Measurements from ENCODE around the gene RELL2.

Gene RELL2

GRCh38 chr5:141639357-141640050 lies 2.7 kb downstream of the RELL2 start:
- H3K36me3 ChIP-seq (ENCODE audit: insufficient read depth, low read length) = peaks cover 10% of the 10 kb centered on the region
- H3K4me3 ChIP-seq (ENCODE audit: low read depth in 1 of 2, low read length in 2 of 2) = no peak overlapping the region
- no peak overlapping the region for H3K27ac ChIP-seq (ENCODE audit: low read depth, low read length)
- no peak overlapping the region for H3K9ac ChIP-seq (ENCODE audit: low read length)
- H3K27me3 ChIP-seq (ENCODE audit: control insufficient read depth in 1 of 2, insufficient read depth in 2 of 2, low read length in 2 of 2) = peaks cover 3 to 14% of the 10 kb centered on the region in 2 donors
- peaks cover 21% of the 10 kb centered on the region for H3K4me1 ChIP-seq (ENCODE audit: insufficient read depth, low read length)
- no peaks in the 10 kb centered on the region for H3K9me3 ChIP-seq (ENCODE audit: low read length)

DNA sequence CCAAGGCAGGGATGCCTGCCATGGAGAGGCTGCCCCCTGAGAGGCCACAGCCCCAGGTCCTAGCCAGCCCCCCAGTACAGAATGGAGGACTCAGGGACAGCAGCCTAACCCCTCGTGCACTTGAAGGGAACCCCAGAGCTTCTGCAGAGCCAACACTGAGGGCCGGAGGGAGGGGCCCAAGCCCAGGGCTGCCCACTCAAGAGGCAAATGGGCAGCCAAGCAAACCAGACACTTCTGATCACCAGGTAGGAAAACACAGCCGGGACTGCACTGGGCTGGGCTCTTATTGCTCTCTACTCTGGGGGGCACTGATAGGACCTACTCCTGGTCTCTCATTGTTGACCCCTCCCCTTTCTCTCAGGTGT lies 3.2 kb downstream of the RELL2 start:
- H3K36me3 ChIP-seq (ENCODE audit: insufficient read depth, low read length) = peaks cover 10% of the 10 kb centered on the region
- no peaks in the 10 kb centered on the region for H3K9me3 ChIP-seq (ENCODE audit: low read length)
- no peak overlapping the region for H3K4me3 ChIP-seq (ENCODE audit: low read depth in 1 of 2, low read length in 2 of 2)
- H3K9ac ChIP-seq (ENCODE audit: low read length) = no peak overlapping the region
- H3K4me1 ChIP-seq (ENCODE audit: insufficient read depth, low read length) = peaks cover 17% of the 10 kb centered on the region
- H3K27me3 ChIP-seq (ENCODE audit: control insufficient read depth in 1 of 2, insufficient read depth in 2 of 2, low read length in 2 of 2) = peaks cover 3 to 14% of the 10 kb centered on the region in 2 donors
- H3K27ac ChIP-seq (ENCODE audit: low read depth, low read length) = no peak overlapping the region

GRCh38 chr5:141640698-141641097 lies 3.9 kb downstream of the RELL2 start:
- peaks cover 10% of the 10 kb centered on the region for H3K36me3 ChIP-seq (ENCODE audit: insufficient read depth, low read length)
- H3K9ac ChIP-seq (ENCODE audit: low read length) = no peak overlapping the region
- H3K4me1 ChIP-seq (ENCODE audit: insufficient read depth, low read length) = peaks cover 10% of the 10 kb centered on the region

GRCh38 chr5:141641634-141642267 lies 5.0 kb downstream of the RELL2 start:
- H3K27me3 ChIP-seq (ENCODE audit: control insufficient read depth in 1 of 2, insufficient read depth in 2 of 2, low read length in 2 of 2) = peaks cover 3 to 14% of the 10 kb centered on the region in 2 donors
- no peaks in the 10 kb centered on the region for H3K9me3 ChIP-seq (ENCODE audit: low read length)
- H3K27ac ChIP-seq (ENCODE audit: low read depth, low read length) = no peak overlapping the region
- no peak overlapping the region for H3K4me3 ChIP-seq (ENCODE audit: low read depth in 1 of 2, low read length in 2 of 2)
- peaks cover 18% of the 10 kb centered on the region for H3K36me3 ChIP-seq (ENCODE audit: insufficient read depth, low read length)
- H3K9ac ChIP-seq (ENCODE audit: low read length) = no peak overlapping the region
- H3K4me1 ChIP-seq (ENCODE audit: insufficient read depth, low read length) = peaks cover 6% of the 10 kb centered on the region

More at GRCh38 chr5:141640698-141641097, 3.9 kb downstream of the RELL2 start:
- H3K27ac ChIP-seq (ENCODE audit: low read depth, low read length) = no peak overlapping the region
- peaks cover 3 to 14% of the 10 kb centered on the region in 2 donors for H3K27me3 ChIP-seq (ENCODE audit: control insufficient read depth in 1 of 2, insufficient read depth in 2 of 2, low read length in 2 of 2)
- H3K4me3 ChIP-seq (ENCODE audit: low read depth in 1 of 2, low read length in 2 of 2) = no peak overlapping the region
- no peaks in the 10 kb centered on the region for H3K9me3 ChIP-seq (ENCODE audit: low read length)

- no peak overlapping the region for H3K9ac ChIP-seq (ENCODE audit: low read length)
- no peak overlapping the region for H3K27ac ChIP-seq (ENCODE audit: low read depth, low read length)
- H3K27me3 ChIP-seq (ENCODE audit: control insufficient read depth in 1 of 2, insufficient read depth in 2 of 2, low read length in 2 of 2) = no peaks in the 10 kb centered on the region
- H3K36me3 ChIP-seq (ENCODE audit: insufficient read depth, low read length) = peaks cover 24% of the 10 kb centered on the region
- H3K4me1 ChIP-seq (ENCODE audit: insufficient read depth, low read length) = peaks cover 12% of the 10 kb centered on the region
- no peak overlapping the region for H3K4me3 ChIP-seq (ENCODE audit: low read depth in 1 of 2, low read length in 2 of 2)
- no peaks in the 10 kb centered on the region for H3K9me3 ChIP-seq (ENCODE audit: low read length)
Measured at GRCh38 chr5:141646026-141646425, 9.2 kb downstream of the RELL2 start.

- no peak overlapping the region for H3K4me3 ChIP-seq (ENCODE audit: low read depth in 1 of 2, low read length in 2 of 2)
- H3K27me3 ChIP-seq (ENCODE audit: control insufficient read depth in 1 of 2, insufficient read depth in 2 of 2, low read length in 2 of 2) = no peaks in the 10 kb centered on the region
- no peak overlapping the region for H3K27ac ChIP-seq (ENCODE audit: low read depth, low read length)
- no peaks in the 10 kb centered on the region for H3K9me3 ChIP-seq (ENCODE audit: low read length)
- H3K36me3 ChIP-seq (ENCODE audit: insufficient read depth, low read length) = peaks cover 23% of the 10 kb centered on the region
- H3K9ac ChIP-seq (ENCODE audit: low read length) = no peak overlapping the region
- H3K4me1 ChIP-seq (ENCODE audit: insufficient read depth, low read length) = peaks cover 12% of the 10 kb centered on the region
Measured at GRCh38 chr5:141647242-141647641, 10.4 kb downstream of the RELL2 start.

DNA sequence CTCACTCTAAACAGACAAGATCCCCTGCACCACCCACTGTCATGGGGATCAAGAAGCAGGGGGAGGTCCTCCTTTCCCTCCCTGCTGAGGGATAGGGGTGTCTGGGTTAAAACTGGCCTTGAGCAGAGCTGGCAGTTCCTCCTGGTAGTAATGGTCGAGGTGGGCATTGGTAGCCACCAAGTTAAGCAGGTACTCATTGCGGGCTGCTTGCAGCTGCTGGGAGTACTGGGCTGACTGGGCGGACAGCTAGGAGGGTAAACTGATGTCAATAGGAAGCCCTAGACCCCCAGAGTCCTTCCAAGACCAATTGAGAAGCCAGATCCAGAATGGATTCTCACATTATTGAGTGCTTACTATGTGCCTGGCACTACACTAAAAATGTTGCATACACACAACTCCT lies 11.1 kb downstream of the RELL2 start:
- Histone ChIP-seq H3K9me3 (ENCODE audit: low read length) (no peaks in the 10 kb centered on the region), H3K9ac (ENCODE audit: low read length) (no peak overlapping the region), H3K27me3 (ENCODE audit: control insufficient read depth in 1 of 2, insufficient read depth in 2 of 2, low read length in 2 of 2) (no peaks in the 10 kb centered on the region), H3K27ac (ENCODE audit: low read depth, low read length) (no peak overlapping the region), H3K36me3 (ENCODE audit: insufficient read depth, low read length) (peaks cover 23% of the 10 kb centered on the region), H3K4me1 (ENCODE audit: insufficient read depth, low read length) (peaks cover 12% of the 10 kb centered on the region), H3K4me3 (ENCODE audit: low read depth in 1 of 2, low read length in 2 of 2) (no peak overlapping the region)

- H3K36me3 ChIP-seq (ENCODE audit: insufficient read depth, low read length) = peaks cover 23% of the 10 kb centered on the region
- H3K4me1 ChIP-seq (ENCODE audit: insufficient read depth, low read length) = peaks cover 12% of the 10 kb centered on the region
- H3K27ac ChIP-seq (ENCODE audit: low read depth, low read length) = no peak overlapping the region
- H3K27me3 ChIP-seq (ENCODE audit: control insufficient read depth in 1 of 2, insufficient read depth in 2 of 2, low read length in 2 of 2) = no peaks in the 10 kb centered on the region
- no peak overlapping the region for H3K9ac ChIP-seq (ENCODE audit: low read length)
- no peaks in the 10 kb centered on the region for H3K9me3 ChIP-seq (ENCODE audit: low read length)
- no peak overlapping the region for H3K4me3 ChIP-seq (ENCODE audit: low read depth in 1 of 2, low read length in 2 of 2)
Measured at GRCh38 chr5:141649056-141649688, 12.4 kb downstream of the RELL2 start.

GRCh38 chr5:141649972-141650371 lies 13.2 kb downstream of the RELL2 start:
- Histone ChIP-seq H3K4me1 (ENCODE audit: insufficient read depth, low read length) (peaks cover 12% of the 10 kb centered on the region), H3K4me3 (ENCODE audit: low read depth in 1 of 2, low read length in 2 of 2) (peak overlapping the region in 1 of 2 donors; percentile 71), H3K36me3 (ENCODE audit: insufficient read depth, low read length) (peaks cover 23% of the 10 kb centered on the region), H3K27ac (ENCODE audit: low read depth, low read length) (no peak overlapping the region), H3K9me3 (ENCODE audit: low read length) (no peaks in the 10 kb centered on the region), H3K27me3 (ENCODE audit: control insufficient read depth in 1 of 2, insufficient read depth in 2 of 2, low read length in 2 of 2) (no peaks in the 10 kb centered on the region), H3K9ac (ENCODE audit: low read length) (no peak overlapping the region)

DNA sequence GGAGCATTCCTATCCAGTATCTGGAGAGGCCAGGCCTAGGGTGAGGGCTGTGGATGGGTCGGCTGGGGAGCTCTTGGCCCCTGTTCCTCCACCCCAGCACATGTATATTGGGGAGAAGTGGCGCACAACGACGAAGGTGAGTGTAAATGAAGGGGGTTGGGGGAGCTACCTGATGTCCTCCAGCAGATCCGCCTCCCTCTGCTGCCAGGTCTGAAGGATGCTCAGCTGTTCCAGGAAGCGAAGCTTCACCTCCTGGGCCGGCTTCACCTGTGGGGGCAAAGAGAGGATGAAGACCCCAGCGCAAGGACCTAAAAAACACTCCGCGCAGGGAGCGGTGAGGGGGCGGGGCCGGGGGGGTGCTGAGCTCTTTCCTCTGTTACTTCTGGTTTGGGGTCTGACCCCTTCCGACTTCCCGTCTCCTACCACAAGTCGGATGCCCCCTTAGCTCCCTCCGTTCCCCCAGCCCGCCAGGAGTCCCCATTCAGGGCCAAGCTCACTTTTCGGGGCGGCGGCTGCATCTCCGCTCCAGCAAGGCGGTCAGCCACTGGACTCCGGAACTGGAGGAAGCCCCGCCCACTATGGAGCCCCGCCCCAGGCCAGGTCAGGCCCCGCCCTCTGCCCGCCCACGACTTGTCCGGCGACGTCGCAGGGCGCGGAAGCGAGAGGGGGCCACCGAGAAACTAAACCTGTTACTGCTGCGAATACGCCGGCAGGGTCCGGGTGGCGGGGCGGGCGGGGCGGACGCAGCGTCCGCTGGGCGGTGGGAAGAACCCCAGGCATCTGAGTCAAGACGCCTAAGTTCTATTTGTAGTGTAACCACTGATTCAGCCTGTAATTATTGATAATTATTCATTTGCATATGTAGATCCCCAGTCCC lies 14.3 kb downstream of the RELL2 start, which contains the start of gene FCHSD1:
TSS of gene FCHSD1 (minus strand) at position 568 of the 877 bp plus-strand sequence. CDS start at position 518, 50 bp downstream.
- Histone ChIP-seq H3K9ac (ENCODE audit: low read length) (no peak within 1 kb of the TSS), H3K4me3 (ENCODE audit: low read depth in 1 of 2, low read length in 2 of 2) (peak within 1 kb of the TSS; percentile 71 to 77), H3K4me1 (ENCODE audit: insufficient read depth, low read length) (peaks cover 12% of the 10 kb centered on the region), H3K36me3 (ENCODE audit: insufficient read depth, low read length) (peaks cover 28% of the 10 kb centered on the region), H3K27ac (ENCODE audit: low read depth, low read length) (no peak within 1 kb of the TSS), H3K9me3 (ENCODE audit: low read length) (no peaks in the 10 kb centered on the region), H3K27me3 (ENCODE audit: control insufficient read depth in 1 of 2, insufficient read depth in 2 of 2, low read length in 2 of 2) (no peaks in the 10 kb centered on the region)

DNA sequence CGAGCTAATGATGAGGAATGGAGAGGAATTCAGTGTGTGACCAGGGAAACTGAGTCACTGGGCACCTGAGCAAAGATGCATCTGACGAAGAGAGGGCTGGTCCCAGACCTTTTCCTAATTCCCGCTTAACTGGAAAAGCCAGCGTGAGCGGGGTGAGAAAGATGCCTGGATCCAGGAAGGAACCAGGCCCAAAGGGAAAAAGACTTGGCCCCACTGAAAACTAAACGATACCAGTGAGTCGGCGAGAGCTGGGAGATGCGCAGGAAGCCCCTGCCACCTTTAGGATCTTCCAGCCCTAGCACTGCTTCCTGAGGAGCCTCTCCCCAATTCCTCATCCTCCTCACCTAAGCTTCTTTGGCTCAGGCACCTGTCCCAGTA lies 14.9 kb downstream of the RELL2 start:
- Histone ChIP-seq H3K9ac (ENCODE audit: low read length) (no peak overlapping the region), H3K4me1 (ENCODE audit: insufficient read depth, low read length) (peaks cover 12% of the 10 kb centered on the region), H3K27ac (ENCODE audit: low read depth, low read length) (no peak overlapping the region), H3K9me3 (ENCODE audit: low read length) (no peaks in the 10 kb centered on the region), H3K27me3 (ENCODE audit: control insufficient read depth in 1 of 2, insufficient read depth in 2 of 2, low read length in 2 of 2) (no peaks in the 10 kb centered on the region), H3K4me3 (ENCODE audit: low read depth in 1 of 2, low read length in 2 of 2) (peak overlapping the region; percentile 71 to 77), H3K36me3 (ENCODE audit: insufficient read depth, low read length) (peaks cover 23% of the 10 kb centered on the region)

Measured in muscle layer of colon (tissue), 2 donors.